HepG2 (cell line): ENCODE measurements around the gene NBL1. TPM values are rescaled to one million over a fixed set of nuclear protein-coding genes. Genes with fewer than 3 reads are reported as not detected.

Source experiments
- ISL2 ChIP-seq: sonication (generic); formaldehyde crosslinking; IDR thresholded peaks from 2 replicates; pipeline ENCODE4 v1.5.0; 2020; ENCODE audit warnings: missing genetic modification reagents
- UBTF ChIP-seq: sonication (generic); formaldehyde crosslinking; IDR thresholded peaks from 2 replicates; pipeline ENCODE4 v1.4.0; 2020; ENCODE audit warnings: mild to moderate bottlenecking, missing genetic modification reagents
- ZNF687 ChIP-seq: sonication (generic); formaldehyde crosslinking; IDR thresholded peaks from 2 replicates; pipeline ENCODE4 v1.5.1; 2020; ENCODE audit warnings: mild to moderate bottlenecking, missing genetic modification reagents, moderate library complexity
- ZNF777 ChIP-seq: sonication (generic); formaldehyde crosslinking; IDR thresholded peaks from 2 replicates; pipeline ENCODE4 v1.4.0; 2020; ENCODE audit warnings: missing genetic modification reagents
- ZSCAN20 ChIP-seq: sonication (generic); formaldehyde crosslinking; IDR thresholded peaks from 2 replicates; pipeline ENCODE4 v1.4.0; 2020; ENCODE audit warnings: missing genetic modification reagents, mild to moderate bottlenecking, borderline replicate concordance
- polyA plus RNA-seq, 8 experiments: library from polyadenylated mRNA; depleted of rRNA in 3 of 8; stranded (reverse) in 7 of 8; unstranded in 1 of 8; fragments of >200 nt; fragmentation: Illumina TruSeq in 4 of 8; extraction: Trizol in 4 of 8; gene quantifications; 2 replicates each; pipeline versions ENCODE4 v1.2.1 to v1.2.3, GENCODE V29; 2011 to 2016; ENCODE audit warnings: low read depth in 4 of 8, missing spikeins in 1 of 8, mixed read lengths in 1 of 8; ENCODE audit not compliant: insufficient read depth in 1 of 8
- total RNA-seq, 5 experiments: library from RNA; depleted of rRNA; stranded (reverse); fragments of >200 nt; fragmentation: Illumina TruSeq; extraction: Trizol; gene quantifications; 2 replicates each; pipeline ENCODE4 v1.2.3, GENCODE V29; 2016; ENCODE audit warnings: low read depth in 1 of 5

NBL1 gene
- total and polyA plus RNA-seq, 2 of the 13 experiments (the other 11 are each of a cell fraction or from before 2014, with no cell fraction given): 2.7 to 13.8 TPM

- TF ChIP-seq ZNF687 (CRISPR knock-in tag): peak; percentile 62; the same call in 1 of the 2 replicates
- peak; percentile 46; the same call in 1 of the 2 replicates for TF ChIP-seq ZSCAN20 (CRISPR knock-in tag)
- TF ChIP-seq ZNF777 (CRISPR knock-in tag): peak; percentile 85
- TF ChIP-seq ISL2 (CRISPR knock-in tag): 0 out of 2 replicates have a peak, but pooled peaks have one; percentile 31
- peak; percentile 27; the same call in 1 of the 2 replicates for TF ChIP-seq UBTF (CRISPR knock-in tag)
Observed at GRCh38 chr1:19644681-19645410, 735 bp downstream of the NBL1 start (continued).
